ENCODE data around the gene UBLCP1. TPM values are rescaled to one million over a fixed set of nuclear protein-coding genes. Genes with fewer than 3 reads are reported as not detected.

Gene UBLCP1
- total and polyA plus RNA-seq, 8 donors: 6.2 to 11.7 (median 10.5) TPM

DNA sequence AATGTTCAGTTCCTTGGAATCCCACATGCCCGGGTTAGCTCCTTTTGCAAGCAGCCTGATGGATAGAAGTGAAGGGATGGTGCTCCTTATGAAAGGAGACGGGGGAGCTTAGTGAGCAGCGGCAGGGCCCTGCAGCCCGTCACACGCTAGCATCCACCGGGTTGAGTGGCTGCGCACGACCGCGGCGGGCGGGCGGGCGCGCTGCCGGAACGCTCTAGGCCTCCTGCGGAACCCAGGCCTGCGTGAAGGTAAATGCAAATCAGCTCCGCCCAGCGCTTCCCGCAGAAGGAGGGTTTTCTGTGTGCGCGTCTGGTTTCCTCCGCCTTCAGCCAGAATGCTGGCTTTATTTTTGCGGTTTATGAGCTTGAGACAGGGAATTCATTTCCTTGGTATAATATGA is 47.4 kb downstream of the UBLCP1 start:
- Histone ChIP-seq H3K4me3 (no peak overlapping the region), H3K9me3 (no peaks in the 10 kb centered on the region), H3K36me3 (no peaks in the 10 kb centered on the region), H3K4me1 (no peaks in the 10 kb centered on the region), H3K27ac (no peak overlapping the region), H3K27me3 (no peaks in the 10 kb centered on the region)
- no peak for FAIRE-seq
- TF ChIP-seq, protein P1, sequence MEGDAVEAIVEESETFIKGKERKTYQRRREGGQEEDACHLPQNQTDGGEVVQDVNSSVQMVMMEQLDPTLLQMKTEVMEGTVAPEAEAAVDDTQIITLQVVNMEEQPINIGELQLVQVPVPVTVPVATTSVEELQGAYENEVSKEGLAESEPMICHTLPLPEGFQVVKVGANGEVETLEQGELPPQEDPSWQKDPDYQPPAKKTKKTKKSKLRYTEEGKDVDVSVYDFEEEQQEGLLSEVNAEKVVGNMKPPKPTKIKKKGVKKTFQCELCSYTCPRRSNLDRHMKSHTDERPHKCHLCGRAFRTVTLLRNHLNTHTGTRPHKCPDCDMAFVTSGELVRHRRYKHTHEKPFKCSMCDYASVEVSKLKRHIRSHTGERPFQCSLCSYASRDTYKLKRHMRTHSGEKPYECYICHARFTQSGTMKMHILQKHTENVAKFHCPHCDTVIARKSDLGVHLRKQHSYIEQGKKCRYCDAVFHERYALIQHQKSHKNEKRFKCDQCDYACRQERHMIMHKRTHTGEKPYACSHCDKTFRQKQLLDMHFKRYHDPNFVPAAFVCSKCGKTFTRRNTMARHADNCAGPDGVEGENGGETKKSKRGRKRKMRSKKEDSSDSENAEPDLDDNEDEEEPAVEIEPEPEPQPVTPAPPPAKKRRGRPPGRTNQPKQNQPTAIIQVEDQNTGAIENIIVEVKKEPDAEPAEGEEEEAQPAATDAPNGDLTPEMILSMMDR (IDR thresholded peaks at IDR 0.05): no peak
- intact Hi-C loops (cut with DNase I): loop anchor here in 1 of 3 donors (10.0 kb wide), 1 partner anchor 156 kb away; no protein-coding TSS in a partner anchor
- WGBS, 2 donors: 12 to 16% methylated on average over 26 of the region's 26 CpGs
- peak in 1 of 6 donors; percentile 60 for DNase-seq
- peak in 3 of 4 donors; percentile 74 to 86 (median 80) for ATAC-seq

DNA sequence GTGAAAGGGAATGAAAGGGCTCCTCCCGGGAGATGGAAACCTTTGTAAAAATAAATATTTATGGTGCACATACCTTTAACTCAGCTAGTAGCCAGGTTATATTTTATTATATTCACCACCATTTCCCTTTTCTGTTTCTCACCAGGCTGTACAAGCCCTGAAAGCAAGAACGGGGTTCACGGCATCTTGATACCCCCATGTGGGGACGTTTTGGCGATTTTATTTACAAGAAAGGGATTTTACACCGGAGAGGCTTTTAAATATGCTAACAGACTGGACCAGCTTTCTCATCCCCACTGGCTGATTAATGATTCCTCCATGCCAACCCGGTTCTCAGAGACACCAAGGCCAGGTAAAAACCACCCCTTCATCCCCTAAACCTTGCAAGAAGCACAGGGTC is 48.0 kb downstream of the UBLCP1 start:
- 40 to 50% methylated on average over 7 of the region's 7 CpGs for WGBS, 2 donors
- no peaks in the 10 kb centered on the region for H3K36me3 ChIP-seq
- H3K4me3 ChIP-seq: no peak overlapping the region
- TF ChIP-seq, protein P1 (IDR thresholded peaks at IDR 0.05): no peak
- FAIRE-seq (no peak), DNase-seq (no peak), ATAC-seq (no peak)
- H3K9me3 ChIP-seq: no peaks in the 10 kb centered on the region
- H3K27me3 ChIP-seq: no peaks in the 10 kb centered on the region
- intact Hi-C loops (cut with DNase I): loop anchor here in 1 of 3 donors (10.0 kb wide), 1 partner anchor 156 kb away; no protein-coding TSS in a partner anchor
- no peaks in the 10 kb centered on the region for H3K4me1 ChIP-seq
- no peak overlapping the region for H3K27ac ChIP-seq

- ATAC-seq (peak in 2 of 4 donors; percentile 58 to 60), FAIRE-seq (no peak), DNase-seq (peak in 1 of 6 donors; percentile 9)
- Histone ChIP-seq H3K36me3 (no peaks in the 10 kb centered on the region), H3K4me1 (no peaks in the 10 kb centered on the region), H3K9me3 (no peaks in the 10 kb centered on the region), H3K27ac (no peak overlapping the region), H3K4me3 (no peak overlapping the region), H3K27me3 (no peaks in the 10 kb centered on the region)
- intact Hi-C loops (cut with DNase I): loop anchor here in 1 of 3 donors (10.0 kb wide), 1 partner anchor 158 kb away; no protein-coding TSS in a partner anchor
- 9 to 14% methylated on average over 2 of the region's 2 CpGs for WGBS, 2 donors
- TF ChIP-seq, protein P1 (IDR thresholded peaks at IDR 0.05): no peak
These were observed 50.1 kb downstream of the UBLCP1 start for GRCh38 chr5:159313197-159313596.

DNA sequence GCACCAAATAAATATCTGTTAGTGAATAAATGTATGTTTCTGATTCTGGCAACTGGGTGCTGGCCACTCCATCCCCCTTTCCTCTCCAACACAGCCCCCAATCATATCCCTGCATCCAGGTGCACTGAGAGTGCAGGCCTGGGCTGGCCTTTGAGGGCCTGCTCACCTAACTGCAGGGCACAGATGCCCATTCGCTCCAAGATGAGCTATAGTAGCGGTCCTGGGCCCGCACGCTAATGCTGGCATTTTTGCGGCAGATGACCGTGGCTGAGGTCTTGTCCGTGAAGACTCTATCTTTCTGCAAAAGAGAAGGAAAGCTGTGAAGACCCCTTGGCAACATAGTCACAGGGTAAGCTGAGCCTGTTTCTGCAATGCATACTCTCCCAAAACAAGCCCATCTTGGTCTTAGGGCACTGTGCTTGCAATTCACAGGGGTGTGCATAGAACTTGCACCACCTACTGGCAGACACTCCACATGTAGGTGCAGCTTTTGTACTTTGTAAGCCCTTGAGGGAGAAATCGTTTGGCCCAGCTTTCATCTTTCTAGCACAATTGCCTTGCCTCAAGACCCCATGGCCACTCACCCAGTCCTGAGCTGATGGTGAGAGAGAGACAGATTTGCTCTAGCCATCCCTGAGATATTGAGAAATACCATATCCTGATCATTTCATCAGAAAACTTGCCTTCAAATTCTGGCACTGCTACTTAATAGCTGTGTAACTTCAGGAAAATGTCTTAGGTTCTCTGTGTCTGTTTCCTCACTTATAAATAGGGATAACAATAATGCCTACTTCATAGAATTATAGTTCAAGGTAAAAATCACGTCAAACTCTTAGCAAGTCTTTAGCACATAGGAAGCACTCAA is 53.7 kb downstream of the UBLCP1 start:
- Histone ChIP-seq H3K27ac (no peak overlapping the region), H3K4me1 (no peaks in the 10 kb centered on the region), H3K4me3 (no peak overlapping the region), H3K27me3 (no peaks in the 10 kb centered on the region), H3K36me3 (no peaks in the 10 kb centered on the region), H3K9me3 (no peaks in the 10 kb centered on the region)
- TF ChIP-seq, protein P1 (IDR thresholded peaks at IDR 0.05): peak in 3 of 4 donors; percentile 18 to 29 (median 19)
- DNase-seq: peak in 2 of 6 donors; percentile 19 to 20
- peak in 3 of 4 donors; percentile 60 to 77 (median 67) for ATAC-seq
- intact Hi-C loops (cut with DNase I): loop anchor here in 1 of 3 donors (10.0 kb wide), 1 partner anchor 162 kb away; no protein-coding TSS in a partner anchor
- 73 to 78% methylated on average over 9 of the region's 9 CpGs for WGBS, 2 donors
- no peak for FAIRE-seq
